H1 (cell line): Measurements from ENCODE around the gene RRAS2. TPM values are rescaled to one million over a fixed set of nuclear protein-coding genes. Genes with fewer than 3 reads are reported as not detected.

Experiments
- CTCF ChIA-PET: fragments of 300-600 bp; sonication (Branson Sonifier 250); formaldehyde crosslinking; loops from one replicate; lab custom pipeline; 2021; ENCODE audit not compliant: partially characterized antibody; lab: Charles Lee
- POLR2A ChIA-PET: fragments of 300-600 bp; sonication (Branson Sonifier 250); formaldehyde crosslinking; loops from one replicate; lab custom pipeline; 2021; ENCODE audit warnings: inconsistent platforms; ENCODE audit not compliant: partially characterized antibody; lab: Charles Lee
- DNase-seq, 2 experiments: peaks; one replicate each; pipeline versions ENCODE4 v3.0.0 to v3.0.0-alpha.2; 2010 to 2022; ENCODE audit warnings: low spot score in 2 of 2, low read depth in 1 of 2, mixed read lengths in 1 of 2
- FAIRE-seq: peaks from 2 replicates; lab custom pipeline; 2011; peaks lifted over from hg19 to GRCh38; lab: Jason Lieb, UNC
- H2AFZ ChIP-seq: 2 replicates; pipeline ENCODE4 v1.8.1; 2012; ENCODE audit warnings: low read length, inconsistent platforms
- H2AK5ac ChIP-seq: 2 replicates; pipeline ENCODE4 v1.6.1; 2013; ENCODE audit warnings: low read depth, low read length
- H2BK120ac ChIP-seq: replicated peaks from 2 replicates; pipeline ENCODE3; 2013; ENCODE audit warnings: low read depth, low read length, inconsistent platforms
- H2BK12ac ChIP-seq: 2 replicates; pipeline ENCODE4 v1.6.1; 2013; ENCODE audit warnings: low read depth, low read length
- H2BK15ac ChIP-seq: 2 replicates; pipeline ENCODE4 v1.6.1; 2013; ENCODE audit warnings: low read length
- H2BK20ac ChIP-seq: 2 replicates; pipeline ENCODE4 v1.6.1; 2013; ENCODE audit warnings: low read length
- H2BK5ac ChIP-seq: 2 replicates; pipeline ENCODE4 v1.6.1; 2013; ENCODE audit warnings: low read depth, low read length
- H3K14ac ChIP-seq: 2 replicates; pipeline ENCODE4 v1.6.1; 2013; ENCODE audit warnings: inconsistent platforms; ENCODE audit not compliant: insufficient read length
- H3K18ac ChIP-seq: 2 replicates; pipeline ENCODE4 v1.6.1; 2013; ENCODE audit warnings: low read length; ENCODE audit errors: extremely low read depth
- H3K23ac ChIP-seq: 2 replicates; pipeline ENCODE4 v1.6.1; 2013; ENCODE audit warnings: inconsistent platforms; ENCODE audit not compliant: insufficient read length
- H3K23me2 ChIP-seq: 2 replicates; pipeline ENCODE4 v1.6.1; 2013; ENCODE audit warnings: low read depth, low read length
- H3K27ac ChIP-seq: 2 replicates; pipeline ENCODE4 v1.6.1; 2011; ENCODE audit warnings: low read depth, low read length, inconsistent platforms
- H3K27me3 ChIP-seq, 4 experiments: replicated peaks in 1 of 4; 1 replicate in 1 of 4; 2 replicates in 3 of 4; pipeline versions ENCODE4 v1.6.1 to v1.8.1; 2011 to 2013; ENCODE audit warnings: low read length in 3 of 4, mild to moderate bottlenecking in 3 of 4, inconsistent platforms in 2 of 4, mixed read lengths in 2 of 4, moderate library complexity in 1 of 4; ENCODE audit not compliant: control insufficient read depth in 3 of 4, insufficient read depth in 3 of 4; ENCODE audit errors: extremely low read depth in 1 of 4
- H3K36me3 ChIP-seq, 4 experiments: 2 replicates each; pipeline versions ENCODE4 v1.6.1 to v1.8.1; 2011 to 2013; ENCODE audit warnings: mild to moderate bottlenecking in 4 of 4, low read length in 3 of 4, moderate library complexity in 2 of 4, control low read depth in 1 of 4, inconsistent platforms in 1 of 4; ENCODE audit not compliant: insufficient read depth in 4 of 4, control insufficient read depth in 2 of 4
- H3K4ac ChIP-seq: replicated peaks from 2 replicates; pipeline ENCODE3; 2013; ENCODE audit warnings: low read length, low read depth, mixed read lengths, inconsistent platforms; ENCODE audit not compliant: insufficient read length
- H3K4me1 ChIP-seq, 4 experiments: replicated peaks in 1 of 4; 1 replicate in 1 of 4; 2 replicates in 3 of 4; pipeline versions ENCODE4 v1.6.1 to v1.8.1; 2011 to 2013; ENCODE audit warnings: low read length in 3 of 4, inconsistent platforms in 2 of 4, mixed read lengths in 1 of 4; ENCODE audit not compliant: insufficient read depth in 4 of 4, control insufficient read depth in 3 of 4
- H3K4me2 ChIP-seq, 2 experiments: 2 replicates each; pipeline versions ENCODE4 v1.6.1 to v1.8.1; 2011 to 2013; ENCODE audit warnings: low read depth in 2 of 2, low read length in 2 of 2, control low read depth in 1 of 2, inconsistent platforms in 1 of 2, mild to moderate bottlenecking in 1 of 2; ENCODE audit not compliant: insufficient read depth in 1 of 2
- H3K4me3 ChIP-seq, 4 experiments: fragments of 200-600, 300-600 bp in 1 of 4; sonication (generic), shearing (Covaris generic), sonication (Bioruptor Twin) in 1 of 4; 2 replicates each; pipeline versions ENCODE4 v1.5.1 to v1.8.1; 2011 to 2016; ENCODE audit warnings: low read length in 4 of 4, low read depth in 3 of 4, control low read depth in 2 of 4, inconsistent platforms in 2 of 4, mild to moderate bottlenecking in 2 of 4, mixed read lengths in 1 of 4, moderate library complexity in 1 of 4; ENCODE audit not compliant: insufficient read depth in 2 of 4; ENCODE audit errors: extremely low read depth in 1 of 4
- H3K56ac ChIP-seq: replicated peaks from 2 replicates; pipeline ENCODE3; 2013; ENCODE audit warnings: low read depth, mild to moderate bottlenecking, mixed read lengths, low read length, inconsistent platforms; ENCODE audit not compliant: insufficient read length
- H3K79me1 ChIP-seq: 2 replicates; pipeline ENCODE4 v1.6.1; 2013; ENCODE audit warnings: low read depth, low read length, control low read depth
- H3K79me2 ChIP-seq, 2 experiments: 2 replicates each; pipeline versions ENCODE4 v1.6.1 to v1.8.1; 2012 to 2013; ENCODE audit warnings: low read length in 2 of 2, mild to moderate bottlenecking in 2 of 2, inconsistent platforms in 1 of 2; ENCODE audit not compliant: insufficient read depth in 2 of 2, control insufficient read depth in 1 of 2
- H3K9ac ChIP-seq, 4 experiments: replicated peaks in 1 of 4; 1 replicate in 1 of 4; 2 replicates in 3 of 4; pipeline versions ENCODE4 v1.6.1 to v1.8.1; 2011 to 2013; ENCODE audit warnings: low read depth in 3 of 4, low read length in 3 of 4, control low read depth in 2 of 4, mild to moderate bottlenecking in 2 of 4, moderate library complexity in 2 of 4, inconsistent platforms in 1 of 4; ENCODE audit errors: extremely low read depth in 1 of 4
- H3K9me3 ChIP-seq, 2 experiments: 2 replicates each; pipeline versions ENCODE4 v1.6.1 to v1.8.1; 2012 to 2013; ENCODE audit warnings: mild to moderate bottlenecking in 2 of 2, moderate library complexity in 2 of 2, control low read depth in 1 of 2, inconsistent platforms in 1 of 2, low read depth in 1 of 2, low read length in 1 of 2, mixed read lengths in 1 of 2; ENCODE audit not compliant: insufficient read depth in 2 of 2
- H4K20me1 ChIP-seq, 2 experiments: replicated peaks in 1 of 2; 2 replicates each; pipeline versions ENCODE3 to v1.8.1; 2011 to 2013; ENCODE audit warnings: inconsistent platforms in 2 of 2, low read length in 2 of 2, mild to moderate bottlenecking in 1 of 2; ENCODE audit not compliant: insufficient read depth in 2 of 2, control insufficient read depth in 1 of 2
- H4K5ac ChIP-seq: 2 replicates; pipeline ENCODE4 v1.6.1; 2013; ENCODE audit warnings: low read length, low read depth, mixed read lengths, inconsistent platforms; ENCODE audit not compliant: insufficient read length
- H4K8ac ChIP-seq: 2 replicates; pipeline ENCODE4 v1.8.0; 2013; ENCODE audit warnings: mild to moderate bottlenecking, moderate library complexity, low read length, inconsistent platforms; ENCODE audit not compliant: insufficient read depth; ENCODE audit errors: extremely low read depth
- H4K91ac ChIP-seq: replicated peaks from 2 replicates; pipeline ENCODE3; 2013; ENCODE audit warnings: low read length, mixed read lengths, inconsistent platforms; ENCODE audit not compliant: insufficient read length
- ATF3 ChIP-seq: IDR thresholded peaks from 2 replicates; pipeline ENCODE4 v1.6.1; 2011; ENCODE audit warnings: low read depth, mild to moderate bottlenecking, low read length; ENCODE audit not compliant: insufficient read depth
- CTCF ChIP-seq, 3 experiments: IDR thresholded peaks; 1 replicate in 2 of 3; 2 replicates in 1 of 3; pipeline versions ENCODE4 v1.5.1 to v1.6.1; 2011; ENCODE audit warnings: low read length in 3 of 3, mild to moderate bottlenecking in 3 of 3, inconsistent platforms in 2 of 3, low read depth in 1 of 3, moderate library complexity in 1 of 3; ENCODE audit not compliant: insufficient read depth in 1 of 3; ENCODE audit errors: control extremely low read depth in 1 of 3
- EZH2 ChIP-seq: fragments of 200-600 bp; sonication (generic); IDR thresholded peaks from 2 replicates; pipeline ENCODE4 v1.7.1; 2012; ENCODE audit warnings: low read depth, mild to moderate bottlenecking, moderate library complexity, low read length, inconsistent platforms; ENCODE audit not compliant: severe bottlenecking
- GTF2F1 ChIP-seq: IDR thresholded peaks from 2 replicates; pipeline ENCODE4 v1.6.1; 2012; ENCODE audit warnings: low read depth, low read length, improper control_type of control experiment, borderline replicate concordance
- JUN ChIP-seq: IDR thresholded peaks from 2 replicates; pipeline ENCODE4 v1.6.1; 2011; ENCODE audit warnings: low read depth, mild to moderate bottlenecking, improper control_type of control experiment, low read length
- MAFK ChIP-seq: IDR thresholded peaks from 2 replicates; pipeline ENCODE4 v1.6.1; 2012; ENCODE audit warnings: low read depth, mild to moderate bottlenecking, improper control_type of control experiment, low read length
- POLR2A ChIP-seq, 2 experiments: IDR thresholded peaks; 1 replicate in 1 of 2; 2 replicates in 1 of 2; pipeline ENCODE4 v1.6.1; 2011; ENCODE audit warnings: low read depth in 2 of 2, low read length in 2 of 2, mild to moderate bottlenecking in 2 of 2; ENCODE audit errors: control extremely low read depth in 1 of 2
- POLR2AphosphoS5 ChIP-seq: IDR thresholded peaks from 2 replicates; pipeline ENCODE4 v1.6.1; 2011; ENCODE audit warnings: low read depth, low read length
- TAF1 ChIP-seq: IDR thresholded peaks from 2 replicates; pipeline ENCODE4 v1.6.1; 2011; ENCODE audit warnings: mild to moderate bottlenecking, low read depth, low read length
- TEAD4 ChIP-seq: IDR thresholded peaks from 2 replicates; pipeline ENCODE4 v1.6.1; 2012; ENCODE audit warnings: low read depth, low read length, inconsistent platforms, mixed read lengths
- WGBS, 2 experiments: shearing (Covaris generic) in 1 of 2; methylation state at CpG; one replicate each; pipeline versions ENCODE4 v1.1.6 to v1.1.7; 2013 to 2015; ENCODE audit warnings: low lambda C conversion rate in 2 of 2, mixed read lengths in 2 of 2, inconsistent platforms in 1 of 2, low coverage in 1 of 2, missing lambda C conversion rate in 1 of 2; ENCODE audit not compliant: insufficient replicate concordance in 2 of 2, insufficient coverage in 1 of 2, insufficient read length in 1 of 2; ENCODE audit errors: extremely low coverage in 1 of 2, missing lambda C conversion rate in 1 of 2; 5-methylcytosine and 5-hydroxymethylcytosine counted together
- polyA plus RNA-seq, 7 experiments: library from polyadenylated mRNA; depleted of rRNA in 3 of 7; stranded (reverse) in 5 of 7; unstranded in 2 of 7; fragments of >200 nt in 5 of 7; fragments of 200-250 nt in 2 of 7; gene quantifications; 1 replicate in 5 of 7; 2 replicates in 1 of 7; 4 replicates in 1 of 7; pipeline versions ENCODE4 v1.2.1 to v1.2.3, GENCODE V29; 2011 to 2013; ENCODE audit warnings: missing spikeins in 2 of 7, mixed read lengths in 2 of 7
- total RNA-seq: library from RNA; stranded (reverse); fragmentation: NEBNext Ultra II Directional; extraction: Animal tissue kit (Norgen Biotek cat#: 25700); gene quantifications from 2 replicates; pipeline ENCODE4 v1.2.1, GENCODE V29; 2021

The RRAS2 gene
- total and polyA plus RNA-seq, 2 of the 8 experiments (the other 6 are each of a cell fraction or from before 2014, with no cell fraction given) = 72.3 to 234 TPM

GRCh38 chr11:14340721-14341120 is 18.3 kb downstream of the RRAS2 start:
- Histone ChIP-seq H4K91ac (no peak overlapping the region), H3K56ac (peak overlapping the region; percentile 85), H2BK5ac (0 out of 2 replicates have a peak overlapping the region, but pooled peaks have one; percentile 91), H4K5ac (peak overlapping the region; percentile 85), H3K79me1 (no peaks in the 10 kb centered on the region), H3K79me2 (peaks cover 31 to 95% of the 10 kb centered on the region in 2 experiments), H3K9ac (peak overlapping the region in 3 of 4 experiments; percentile 0 to 62 (median 36); a peak in 5 of 7 replicates), H2BK12ac (no peak overlapping the region; the same call in 1 of the 2 replicates), H3K27me3 (no peaks in the 10 kb centered on the region), H3K4me2 (peak overlapping the region; percentile 66 to 71), H2AK5ac (no peak overlapping the region), H3K23ac (no peak overlapping the region), H4K20me1 (no peaks in the 10 kb centered on the region), H3K9me3 (peaks cover 0 to 3% of the 10 kb centered on the region in 2 experiments; a peak in 2 of 4 replicates), H2BK15ac (no peak overlapping the region), H3K18ac (no peak overlapping the region; the same call in 1 of the 2 replicates), H3K27ac (peak overlapping the region; percentile 83), H2BK20ac (no peak overlapping the region; the same call in 1 of the 2 replicates), H2BK120ac (peak overlapping the region; percentile 96), H3K23me2 (peaks cover 5% of the 10 kb centered on the region), H2AFZ (no peak overlapping the region), H3K4me1 (peaks cover 1 to 33% (median 13%) of the 10 kb centered on the region in 4 experiments; a peak in 6 of 7 replicates), H4K8ac (no peak overlapping the region), H3K4ac (peak overlapping the region; percentile 98), H3K4me3 (peak overlapping the region; percentile 16 to 64 (median 34); a peak in 7 of 8 replicates), H3K36me3 (no peaks in the 10 kb centered on the region), H3K14ac (no peak overlapping the region)
- DNase-seq (no peak), FAIRE-seq (peak; percentile 81)
- 0% methylated on average over 2 of the region's 2 CpGs; no CpG with 5 or more reads in 1 of the 2 experiments for WGBS, 2 experiments
- POLR2A ChIA-PET = interaction anchor here (0.7 to 2.0 kb wide), 9 partner anchors 9 to 73 kb away, joined by 3 to 13 read pairs (median 7); partner anchors contain the start of gene RRAS2
- CTCF ChIA-PET = interaction anchor here (1.7 kb wide), 1 partner anchor 34 kb away, joined by 5 read pairs; no protein-coding TSS in a partner anchor
- TF ChIP-seq JUN (no peak), POLR2A (IDR thresholded peaks at IDR 0.05; ENCODE audit: control extremely low read depth in 1 of 2, low read depth in 2 of 2, low read length in 2 of 2) (peak; percentile 52 to 56; a peak in 2 of 3 replicates), MAFK (no peak), TAF1 (0 out of 2 replicates have a peak, but pooled peaks have one; percentile 27), ATF3 (no peak), GTF2F1 (no peak), TEAD4 (peak; percentile 87), EZH2 (no peak), CTCF (IDR thresholded peaks at IDR 0.05; ENCODE audit: control extremely low read depth in 1 of 3, insufficient read depth in 1 of 3, low read depth in 1 of 3, low read length in 3 of 3) (peak in 1 of 3 experiments; percentile 0; a peak in 1 of 4 replicates), POLR2AphosphoS5 (peak; percentile 44; the same call in 1 of the 2 replicates)
